HG02678 (cell line): ENCODE results near the gene SLC7A6.
"Not testable (repeated sequence)": the region's sequence is repeated elsewhere in the genome, so short reads cannot be mapped to it uniquely, and the experiment has no call there.

Source experiments
- ATAC-seq: cut with Tn5 transposase; IDR thresholded peaks from one replicate; pipeline ENCODE4 v1.9.1; 2021; ENCODE audit warnings: mild to moderate bottlenecking, moderate library complexity; ENCODE audit not compliant: unreplicated experiment

SLC7A6 gene

DNA sequence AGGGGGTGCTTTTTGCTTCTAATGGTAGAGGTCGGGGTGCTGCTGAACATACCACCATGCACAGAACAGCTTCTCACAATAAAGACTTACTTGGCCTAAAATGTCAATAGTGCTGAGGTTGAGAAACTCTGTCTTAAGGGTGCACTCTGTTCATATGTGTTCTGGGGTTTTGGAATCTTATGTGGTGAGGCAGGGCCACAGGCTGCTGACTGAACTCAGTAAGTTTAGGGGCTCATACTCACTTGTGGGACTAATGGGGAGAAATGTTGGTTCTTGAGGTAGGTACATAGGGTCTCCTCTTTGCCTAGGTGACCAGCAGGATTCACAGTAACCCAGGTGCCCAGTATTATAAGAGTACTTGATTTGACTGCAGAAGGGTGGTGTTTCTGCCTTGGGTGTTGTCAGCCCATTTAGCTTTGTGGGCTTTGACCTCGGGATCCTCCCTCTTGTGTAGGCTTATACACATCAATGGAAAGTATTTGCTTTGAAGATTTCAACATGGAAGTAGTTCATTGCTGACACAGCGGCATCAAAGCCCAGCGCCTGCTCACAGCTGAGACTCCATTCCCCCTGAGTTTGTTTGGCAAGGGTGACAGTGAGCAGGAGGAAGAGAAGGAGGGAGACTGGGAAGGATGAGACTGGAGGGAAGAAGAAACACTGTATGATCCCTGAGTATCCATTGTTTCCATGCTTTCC, 17.2 kb downstream of the SLC7A6 start:
- ATAC-seq = no peak

DNA sequence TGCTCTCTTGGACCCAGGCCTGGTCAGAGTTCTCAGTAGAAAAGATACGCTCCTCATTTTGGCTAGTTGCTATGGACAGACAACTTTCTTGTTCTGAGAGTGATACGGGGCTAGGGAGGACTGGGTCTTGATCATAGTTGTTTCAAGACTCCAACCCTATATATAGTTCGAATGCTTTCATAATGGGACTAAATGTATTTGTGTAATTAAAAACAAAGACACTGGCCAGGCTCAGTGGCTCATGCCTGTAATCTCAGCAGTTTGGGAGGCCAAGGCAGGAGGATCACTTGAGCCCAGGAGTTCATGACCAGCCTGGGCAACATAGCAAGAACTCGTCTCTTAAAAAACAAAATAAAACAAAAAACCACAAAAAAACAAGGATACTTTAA, 17.7 kb downstream of the SLC7A6 start:
- ATAC-seq = no peak

DNA sequence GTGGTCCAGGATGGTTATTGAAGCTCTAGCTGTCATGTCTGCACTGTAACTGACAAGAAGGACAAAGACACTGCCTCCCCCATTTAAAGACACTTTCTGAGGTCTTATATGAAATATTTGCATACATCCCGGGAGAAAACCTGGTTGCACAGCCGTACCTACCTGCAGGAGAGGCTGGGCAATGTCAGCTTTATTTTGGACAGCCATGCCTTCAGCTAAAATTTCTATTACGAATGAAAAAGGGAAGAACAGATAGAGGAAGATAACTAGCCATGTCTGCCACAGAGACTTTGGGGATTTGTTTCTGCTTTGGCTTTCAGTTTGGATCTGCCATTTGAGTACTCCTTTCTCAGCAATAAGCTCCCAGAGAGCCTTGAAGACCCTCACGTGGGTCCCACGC, 19.0 kb downstream of the SLC7A6 start:
- ATAC-seq = no peak

- ATAC-seq = peak; percentile 41
Observed at GRCh38 chr16:68283801-68284598, 19.7 kb downstream of the SLC7A6 start.

- ATAC-seq = peak; percentile 57
Observed at GRCh38 chr16:68284847-68285246, 20.5 kb downstream of the SLC7A6 start.

- ATAC-seq = no peak
Observed at GRCh38 chr16:68285683-68286082, 21.4 kb downstream of the SLC7A6 start.

DNA sequence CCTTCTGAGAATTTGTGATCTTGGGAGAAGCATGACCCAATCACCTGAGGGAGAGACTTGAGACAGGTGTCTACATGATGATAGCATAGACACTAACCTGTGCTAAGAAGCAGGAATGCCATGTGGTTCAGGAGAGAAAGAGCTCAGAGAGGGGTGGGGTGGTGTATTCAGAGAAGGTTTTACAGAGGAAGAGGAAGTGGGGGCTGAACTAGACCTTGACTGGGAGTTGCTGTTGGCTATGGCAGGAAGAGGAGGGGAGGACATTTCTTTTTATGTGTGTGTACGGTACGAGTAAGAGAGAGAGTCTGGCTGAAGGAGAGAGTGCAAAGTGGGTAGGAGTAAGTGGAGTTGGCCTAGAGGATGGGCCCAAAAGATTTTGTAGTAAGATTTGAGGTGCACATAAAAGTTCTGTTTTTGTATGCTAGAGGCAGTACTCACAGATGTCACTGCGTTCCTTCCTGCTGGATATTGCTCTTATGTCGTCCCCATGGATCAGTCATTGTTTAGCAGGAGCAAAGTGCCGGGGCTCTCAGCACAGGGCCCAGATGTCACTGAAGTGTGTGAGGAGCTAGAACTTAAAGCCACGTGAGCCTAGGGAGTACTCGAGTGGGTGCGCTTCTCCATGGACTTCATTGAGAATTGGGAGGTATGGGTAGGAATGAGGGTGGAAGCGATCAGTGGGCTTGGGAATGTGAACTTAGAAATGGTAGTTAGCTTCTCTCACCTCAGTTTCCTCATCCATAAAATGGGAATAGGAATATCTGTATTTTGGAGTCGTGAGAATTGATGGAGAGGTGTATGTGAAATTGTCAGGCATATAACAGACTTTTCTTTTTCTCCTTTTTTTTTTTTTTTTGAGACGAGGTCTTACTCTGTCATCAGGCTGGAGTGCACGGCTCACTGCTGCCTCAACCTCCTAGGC, 22.1 kb downstream of the SLC7A6 start:
- no peak for ATAC-seq

DNA sequence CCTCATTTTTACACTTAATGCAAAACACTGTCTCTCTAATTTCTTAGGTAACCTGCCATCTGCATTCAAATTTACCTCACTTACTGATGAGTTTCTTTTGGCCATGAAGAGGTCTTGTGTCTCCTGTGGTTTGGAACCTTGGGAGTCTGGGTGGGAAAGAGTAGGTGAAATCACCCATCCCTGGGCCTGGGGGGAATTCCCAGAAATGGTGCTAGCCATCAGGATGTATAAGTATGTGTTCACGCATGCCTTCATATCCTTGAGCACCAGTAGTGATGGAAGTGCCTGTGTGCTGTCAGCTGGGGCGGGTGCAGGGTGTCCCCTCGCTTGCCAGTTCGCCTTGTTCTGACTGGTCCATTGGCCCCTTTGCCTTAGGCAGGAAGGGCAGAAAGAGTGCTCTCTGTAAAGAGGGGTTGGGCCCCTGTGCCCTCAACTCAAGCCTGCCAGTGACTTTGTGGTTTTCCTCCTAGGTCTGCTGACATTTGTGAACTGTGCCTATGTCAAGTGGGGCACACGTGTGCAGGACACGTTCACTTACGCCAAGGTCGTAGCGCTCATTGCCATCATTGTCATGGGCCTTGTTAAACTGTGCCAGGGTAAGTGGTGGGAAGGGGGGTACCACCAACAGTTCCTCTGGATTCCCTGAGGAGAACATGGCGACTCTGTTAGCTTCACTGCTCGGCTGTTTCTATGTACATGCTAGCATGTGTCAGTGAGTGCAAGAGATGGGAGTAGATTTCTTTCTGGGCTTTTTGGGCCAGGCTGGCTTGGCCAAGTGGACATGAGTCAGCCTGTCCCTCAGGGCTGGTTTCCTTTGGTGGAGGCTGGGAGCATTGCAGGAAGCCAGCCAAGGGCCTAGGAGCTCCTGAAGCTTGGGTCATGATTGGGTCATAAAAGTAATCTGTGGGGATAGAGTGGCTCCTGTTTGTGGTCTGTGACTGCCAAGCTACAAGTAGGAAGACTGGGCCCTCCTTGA, 23.2 kb downstream of the SLC7A6 start:
- ATAC-seq = no peak

- no peak for ATAC-seq
Observed at GRCh38 chr16:68288252-68288650, 23.9 kb downstream of the SLC7A6 start.

DNA sequence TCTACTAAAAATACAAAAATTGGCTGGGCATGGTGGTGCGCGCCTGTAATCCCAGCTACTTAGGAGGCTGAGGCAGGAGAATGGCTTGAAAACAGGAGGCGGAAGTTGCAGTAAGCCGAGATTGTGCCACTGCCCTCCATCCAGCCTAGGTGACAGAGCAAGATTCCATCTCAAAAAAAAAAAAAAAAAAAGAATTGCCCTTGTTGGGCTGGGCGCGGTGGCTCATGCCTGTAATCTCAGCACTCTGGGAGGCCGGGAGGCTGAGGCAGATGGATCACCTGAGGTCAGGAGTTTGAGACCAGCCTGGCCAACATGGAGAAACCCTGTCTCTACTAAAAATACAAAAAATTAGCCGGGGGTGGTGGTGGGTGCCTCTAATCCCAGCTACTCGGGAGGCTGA, 24.5 kb downstream of the SLC7A6 start:
- ATAC-seq = not testable (repeated sequence)

DNA sequence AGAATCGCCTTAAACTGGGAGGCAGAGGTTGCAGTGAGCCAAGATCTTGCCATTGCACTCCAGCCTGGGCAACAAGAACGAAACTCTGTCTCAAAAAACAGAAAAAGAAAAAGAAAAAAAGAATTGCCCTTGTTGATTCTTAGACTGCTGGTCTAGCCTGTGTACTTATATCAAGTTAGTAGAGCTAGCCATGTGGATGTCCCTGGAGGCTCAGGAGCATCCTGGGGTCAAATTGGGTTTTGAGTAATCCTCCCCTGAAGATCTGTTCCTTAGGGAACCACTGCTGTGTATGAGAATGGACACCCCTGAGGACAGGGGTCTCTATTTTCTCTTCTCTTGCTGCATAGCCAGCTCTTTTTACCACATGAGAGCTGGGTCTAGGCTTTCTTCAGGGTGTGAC, 24.9 kb downstream of the SLC7A6 start:
- ATAC-seq = no peak

GRCh38 chr16:68289621-68290329, 25.4 kb downstream of the SLC7A6 start:
- peak; percentile 83 for ATAC-seq

DNA sequence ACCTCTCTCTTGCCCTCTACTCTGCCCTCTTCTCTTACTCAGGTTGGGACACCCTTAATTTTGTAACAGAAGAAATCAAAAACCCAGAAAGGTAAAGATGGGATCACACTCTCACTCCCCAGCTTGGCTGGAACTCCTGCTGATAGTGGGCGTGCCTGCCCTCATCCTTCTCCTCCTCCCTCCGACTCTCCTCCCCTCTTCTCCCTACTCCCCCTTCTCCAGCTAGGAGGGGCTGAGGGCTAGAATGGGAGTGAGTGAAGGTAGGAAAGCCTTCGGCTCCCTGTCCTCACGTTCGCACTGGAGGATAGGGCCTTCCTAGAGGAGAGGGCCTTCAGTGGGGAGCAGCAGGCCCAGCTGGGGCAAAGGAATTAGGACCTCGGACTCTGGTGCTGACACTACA, 26.1 kb downstream of the SLC7A6 start:
- ATAC-seq = no peak

DNA sequence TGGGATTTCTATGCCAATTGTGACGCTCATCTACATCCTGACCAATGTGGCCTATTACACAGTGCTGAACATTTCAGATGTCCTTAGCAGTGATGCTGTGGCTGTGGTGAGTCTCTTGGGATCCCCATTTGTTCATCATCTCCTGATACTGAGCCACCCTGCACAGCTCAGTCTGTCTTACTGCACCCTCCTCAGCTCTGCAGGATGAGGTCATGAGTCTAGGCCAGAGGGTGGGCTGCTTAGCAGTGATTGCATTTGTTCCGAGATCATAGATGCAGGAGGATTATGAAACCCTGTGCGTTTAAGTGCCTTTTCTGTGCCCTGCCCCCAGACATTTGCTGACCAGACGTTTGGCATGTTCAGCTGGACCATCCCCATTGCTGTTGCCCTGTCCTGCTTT, 26.9 kb downstream of the SLC7A6 start:
- no peak for ATAC-seq

GRCh38 chr16:68292425-68292824, 28.1 kb downstream of the SLC7A6 start:
- no peak for ATAC-seq

DNA sequence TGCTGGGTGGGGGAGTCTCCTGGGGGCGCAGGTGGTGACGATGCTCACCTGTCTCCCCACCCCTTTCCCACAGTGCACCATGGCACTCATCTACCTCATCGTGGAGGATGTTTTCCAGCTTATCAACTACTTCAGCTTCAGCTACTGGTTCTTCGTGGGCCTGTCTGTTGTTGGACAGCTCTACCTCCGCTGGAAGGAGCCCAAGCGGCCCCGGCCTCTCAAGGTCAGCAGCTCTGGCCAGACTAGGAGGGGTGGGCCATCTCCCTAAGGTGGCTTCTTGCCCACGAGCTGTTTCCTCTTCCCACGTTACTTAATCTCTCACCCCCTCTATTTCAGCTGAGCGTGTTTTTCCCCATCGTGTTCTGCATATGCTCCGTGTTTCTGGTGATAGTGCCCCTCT, 32.0 kb downstream of the SLC7A6 start:
- no peak for ATAC-seq

- no peak for ATAC-seq
Observed at GRCh38 chr16:68296693-68297092, 32.4 kb downstream of the SLC7A6 start.

GRCh38 chr16:68297908-68298307, 33.6 kb downstream of the SLC7A6 start:
- ATAC-seq = no peak

- ATAC-seq = no peak
Observed at GRCh38 chr16:68298312-68298711, 34.0 kb downstream of the SLC7A6 start.
